Measurements from ENCODE around the gene SCN1A. TPM values are rescaled to one million over a fixed set of nuclear protein-coding genes. Genes with fewer than 3 reads are reported as not detected.
"Not testable (repeated sequence)": the region's sequence is repeated elsewhere in the genome, so short reads cannot be mapped to it uniquely, and the experiment has no call there.

The SCN1A gene
- total RNA-seq, 2 donors from 2014 or later, result not detected

- TF ChIP-seq, protein P1, sequence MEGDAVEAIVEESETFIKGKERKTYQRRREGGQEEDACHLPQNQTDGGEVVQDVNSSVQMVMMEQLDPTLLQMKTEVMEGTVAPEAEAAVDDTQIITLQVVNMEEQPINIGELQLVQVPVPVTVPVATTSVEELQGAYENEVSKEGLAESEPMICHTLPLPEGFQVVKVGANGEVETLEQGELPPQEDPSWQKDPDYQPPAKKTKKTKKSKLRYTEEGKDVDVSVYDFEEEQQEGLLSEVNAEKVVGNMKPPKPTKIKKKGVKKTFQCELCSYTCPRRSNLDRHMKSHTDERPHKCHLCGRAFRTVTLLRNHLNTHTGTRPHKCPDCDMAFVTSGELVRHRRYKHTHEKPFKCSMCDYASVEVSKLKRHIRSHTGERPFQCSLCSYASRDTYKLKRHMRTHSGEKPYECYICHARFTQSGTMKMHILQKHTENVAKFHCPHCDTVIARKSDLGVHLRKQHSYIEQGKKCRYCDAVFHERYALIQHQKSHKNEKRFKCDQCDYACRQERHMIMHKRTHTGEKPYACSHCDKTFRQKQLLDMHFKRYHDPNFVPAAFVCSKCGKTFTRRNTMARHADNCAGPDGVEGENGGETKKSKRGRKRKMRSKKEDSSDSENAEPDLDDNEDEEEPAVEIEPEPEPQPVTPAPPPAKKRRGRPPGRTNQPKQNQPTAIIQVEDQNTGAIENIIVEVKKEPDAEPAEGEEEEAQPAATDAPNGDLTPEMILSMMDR (IDR thresholded peaks at IDR 0.05), result no peak
- TF ChIP-seq POLR2A (IDR thresholded peaks at IDR 0.05), result no peak
- no peaks in the 10 kb centered on the region for H3K4me1 ChIP-seq
- no peaks in the 10 kb centered on the region for H3K27me3 ChIP-seq
- H3K4me3 ChIP-seq, result no peak overlapping the region
- H3K27ac ChIP-seq, result no peak overlapping the region
- no peak for ATAC-seq
- intact Hi-C loops (cut with DNase I), result no loop called here
- WGBS, 2 donors, result 67 to 80% methylated on average over 2 of the region's 2 CpGs
- DNase-seq, result no peak
- H3K9me3 ChIP-seq, result no peaks in the 10 kb centered on the region
- no peaks in the 10 kb centered on the region for H3K36me3 ChIP-seq (replicated peaks in 1 of 2; ENCODE audit: insufficient read depth in 1 of 2, low read depth in 2 of 2)
Observed at GRCh38 chr2:166147883-166148282, 20.1 kb upstream of the SCN1A start.

DNA sequence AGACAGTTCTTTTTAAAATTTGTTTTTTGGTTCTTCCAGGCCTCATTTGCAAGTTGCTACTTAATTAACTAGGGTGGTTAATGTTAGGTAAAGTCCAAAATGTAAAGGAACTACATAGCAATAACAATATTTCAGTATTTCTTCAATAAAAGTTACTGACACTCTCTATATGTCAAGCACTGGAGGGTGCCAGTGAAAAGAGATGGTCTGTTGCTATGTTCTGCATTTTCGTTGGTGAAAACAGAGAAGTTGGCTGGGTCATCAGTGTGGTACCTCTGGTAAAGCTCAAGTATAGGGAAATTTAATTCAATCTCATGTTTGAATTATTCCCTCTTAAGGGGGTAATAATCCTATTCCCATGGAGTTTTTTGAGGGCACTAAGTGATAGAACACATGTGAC lies 16.3 kb upstream of the SCN1A start:
- WGBS, 2 donors, result 75 to 81% methylated on average over 1 of the region's 1 CpG
- TF ChIP-seq POLR2A (IDR thresholded peaks at IDR 0.05), result no peak
- TF ChIP-seq, protein P1 (IDR thresholded peaks at IDR 0.05), result no peak
- intact Hi-C loops (cut with DNase I), result no loop called here
- H3K4me1 ChIP-seq, result no peaks in the 10 kb centered on the region
- DNase-seq (no peak), ATAC-seq (no peak)
- H3K27me3 ChIP-seq, result no peaks in the 10 kb centered on the region
- no peaks in the 10 kb centered on the region for H3K9me3 ChIP-seq
- H3K36me3 ChIP-seq (replicated peaks in 1 of 2; ENCODE audit: insufficient read depth in 1 of 2, low read depth in 2 of 2), result no peaks in the 10 kb centered on the region
- no peak overlapping the region for H3K27ac ChIP-seq
- no peak overlapping the region for H3K4me3 ChIP-seq

- Histone ChIP-seq H3K27ac (no peak overlapping the region), H3K36me3 (replicated peaks in 1 of 2; ENCODE audit: insufficient read depth in 1 of 2, low read depth in 2 of 2) (no peaks in the 10 kb centered on the region), H3K27me3 (no peaks in the 10 kb centered on the region), H3K9me3 (no peaks in the 10 kb centered on the region), H3K4me1 (peaks cover 7% of the 10 kb centered on the region), H3K4me3 (no peak overlapping the region)
- no peak for ATAC-seq
- intact Hi-C loops (cut with DNase I), result no loop called here
- WGBS, 2 donors, result 75 to 78% methylated on average over 2 of the region's 2 CpGs
- TF ChIP-seq, protein P1 (IDR thresholded peaks at IDR 0.05), result no peak
- TF ChIP-seq POLR2A (IDR thresholded peaks at IDR 0.05), result no peak
- DNase-seq, result no peak
Observed at GRCh38 chr2:166140932-166141331, 13.1 kb upstream of the SCN1A start.

DNA sequence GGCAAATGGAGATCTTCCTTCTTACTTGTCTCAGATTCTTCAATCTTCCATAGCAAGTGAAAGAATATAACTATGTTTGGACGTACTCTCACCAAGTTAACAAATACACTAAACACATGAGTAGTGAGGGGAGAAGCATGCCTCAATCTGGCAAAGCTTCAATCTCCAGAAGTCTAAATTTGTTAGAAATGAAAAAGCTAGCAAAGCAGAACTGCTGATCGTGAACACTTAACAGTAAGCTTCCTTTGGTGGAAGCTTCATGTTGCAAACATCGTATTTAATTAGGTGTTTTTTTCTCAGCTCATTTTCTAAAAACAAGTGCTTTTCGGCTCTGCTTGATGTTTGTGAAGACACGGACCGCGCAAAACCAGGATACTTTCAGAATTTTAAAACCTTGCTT lies 12.7 kb upstream of the SCN1A start:
- H3K36me3 ChIP-seq (replicated peaks in 1 of 2; ENCODE audit: insufficient read depth in 1 of 2, low read depth in 2 of 2), result no peaks in the 10 kb centered on the region
- H3K27ac ChIP-seq, result no peak overlapping the region
- H3K4me1 ChIP-seq, result peaks cover 7% of the 10 kb centered on the region
- WGBS, 2 donors, result 68 to 89% methylated on average over 7 of the region's 7 CpGs
- intact Hi-C loops (cut with DNase I), result no loop called here
- ATAC-seq (no peak), DNase-seq (no peak)
- no peak overlapping the region for H3K4me3 ChIP-seq
- TF ChIP-seq, protein P1 (IDR thresholded peaks at IDR 0.05), result no peak
- TF ChIP-seq POLR2A (IDR thresholded peaks at IDR 0.05), result no peak
- H3K27me3 ChIP-seq, result no peaks in the 10 kb centered on the region
- H3K9me3 ChIP-seq, result no peaks in the 10 kb centered on the region

DNA sequence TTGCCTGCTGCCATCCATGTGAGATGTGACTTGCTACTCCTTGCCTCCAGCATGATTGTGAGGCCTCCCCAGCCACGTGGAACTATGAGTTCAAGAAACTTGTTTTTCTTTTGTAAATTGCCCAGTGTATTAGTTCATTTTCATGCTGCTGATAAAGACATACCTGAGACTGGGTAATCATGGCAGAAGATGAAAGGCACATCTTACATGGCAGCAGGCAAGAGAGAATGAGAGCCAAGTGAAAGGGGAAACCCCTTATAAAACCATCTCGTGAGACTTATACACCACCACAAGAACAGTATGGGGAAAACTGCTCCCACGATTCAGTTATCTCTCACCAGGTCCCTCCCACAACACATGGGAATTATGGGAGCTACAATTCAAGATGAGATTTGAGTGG lies 11.7 kb upstream of the SCN1A start:
- ATAC-seq; H3K27me3 ChIP-seq; DNase-seq; H3K4me3 ChIP-seq; intact Hi-C loops (cut with DNase I); H3K9me3 ChIP-seq; H3K27ac ChIP-seq; H3K36me3 ChIP-seq (replicated peaks in 1 of 2; ENCODE audit: insufficient read depth in 1 of 2, low read depth in 2 of 2): not testable (repeated sequence)
- peaks cover 17% of the 10 kb centered on the region for H3K4me1 ChIP-seq
- WGBS, 2 donors, result 74 to 89% methylated on average over 3 of the region's 3 CpGs
